Fibroblast of lung (primary cell): ENCODE results near the gene MAP2K5. TPM values are rescaled to one million over a fixed set of nuclear protein-coding genes. Genes with fewer than 3 reads are reported as not detected.
A peak's percentile ranks its signal among the peaks of the same experiment; 100 is the strongest.

Source experiments
- DNase-seq, 2 donors: peaks; one replicate each; pipeline versions ENCODE4 v3.0.0 to v3.0.0-alpha.2; 2010; ENCODE audit warnings: low read depth in 2 of 2
- H2AFZ ChIP-seq: 2 replicates; pipeline ENCODE4 v1.5.1; 2012; ENCODE audit warnings: low read length, control low read depth, inconsistent platforms
- H3K27ac ChIP-seq: 2 replicates; pipeline ENCODE4 v1.5.1; 2011; ENCODE audit warnings: low read length, control low read depth; ENCODE audit not compliant: insufficient read depth
- H3K27me3 ChIP-seq: 2 replicates; pipeline ENCODE4 v1.5.1; 2011; ENCODE audit warnings: mild to moderate bottlenecking, low read length; ENCODE audit not compliant: control insufficient read depth, insufficient read depth
- H3K36me3 ChIP-seq: 2 replicates; pipeline ENCODE4 v1.5.1; 2011; ENCODE audit warnings: low read length; ENCODE audit not compliant: control insufficient read depth, insufficient read depth
- H3K4me1 ChIP-seq: 2 replicates; pipeline ENCODE4 v1.5.1; 2011; ENCODE audit warnings: low read length; ENCODE audit not compliant: control insufficient read depth, insufficient read depth; ENCODE audit errors: extremely low read depth
- H3K4me2 ChIP-seq: 2 replicates; pipeline ENCODE4 v1.5.1; 2011; ENCODE audit warnings: low read length, control low read depth; ENCODE audit not compliant: insufficient read depth; ENCODE audit errors: extremely low read depth
- H3K4me3 ChIP-seq, 4 experiments: fragments of 200-600 bp in 1 of 4; sonication (generic) in 1 of 4; replicated peaks in 1 of 4; 2 replicates each; pipeline ENCODE4 v1.5.1; 2011 to 2016; ENCODE audit warnings: low read length in 4 of 4, low read depth in 3 of 4, mild to moderate bottlenecking in 3 of 4, control low read depth in 2 of 4, inconsistent platforms in 1 of 4, mixed read lengths in 1 of 4; ENCODE audit not compliant: insufficient read depth in 1 of 4; ENCODE audit errors: control extremely low read depth in 1 of 4
- H3K79me2 ChIP-seq: 2 replicates; pipeline ENCODE4 v1.5.1; 2012; ENCODE audit warnings: mild to moderate bottlenecking, low read length, inconsistent platforms; ENCODE audit not compliant: control insufficient read depth, insufficient read depth
- H3K9ac ChIP-seq: 2 replicates; pipeline ENCODE4 v1.5.1; 2011; ENCODE audit warnings: mild to moderate bottlenecking, low read length, control low read depth; ENCODE audit not compliant: insufficient read depth
- H3K9me3 ChIP-seq: 2 replicates; pipeline ENCODE4 v1.5.1; 2012; ENCODE audit warnings: low read depth, low read length; ENCODE audit not compliant: control insufficient read depth, insufficient read depth
- H4K20me1 ChIP-seq: 2 replicates; pipeline ENCODE4 v1.5.1; 2011; ENCODE audit warnings: low read length; ENCODE audit not compliant: control insufficient read depth, insufficient read depth; ENCODE audit errors: extremely low read depth
- CTCF ChIP-seq, 2 donors: IDR thresholded peaks in 1 of 2; conservative IDR thresholded peaks in 1 of 2; 1 replicate in 1 of 2; 2 replicates in 1 of 2; pipeline ENCODE4 v1.5.1; 2011 to 2012; ENCODE audit warnings: low read length in 2 of 2, control low read depth in 1 of 2, inconsistent platforms in 1 of 2, low read depth in 1 of 2, mild to moderate bottlenecking in 1 of 2
- EZH2 ChIP-seq: IDR thresholded peaks from 2 replicates; pipeline ENCODE4 v1.5.1; 2012; ENCODE audit warnings: low read length, control low read depth, mild to moderate bottlenecking; ENCODE audit errors: missing control alignments
- polyA plus RNA-seq, 2 donors: library from polyadenylated mRNA; depleted of rRNA in 1 of 2; stranded (reverse) in 1 of 2; unstranded in 1 of 2; fragments of >200 nt; gene quantifications; 2 replicates each; pipeline ENCODE4 v1.2.1, GENCODE V29; 2011 to 2012; ENCODE audit warnings: missing spikeins in 1 of 2
- total RNA-seq: library from RNA; depleted of rRNA; stranded (reverse); fragments of >200 nt; gene quantifications from 2 replicates; pipeline ENCODE4 v1.2.1, GENCODE V29; 2014

The MAP2K5 gene
- total and polyA plus RNA-seq, 2 donors (not counting 1 experiment from before 2014, with no cell fraction given): 5.7 to 10.2 TPM

GRCh38 chr15:67828278-67828968 is 285.9 kb downstream of the MAP2K5 start:
- Histone ChIP-seq H3K27ac (no peak overlapping the region), H3K4me3 (no peak overlapping the region), H3K79me2 (no peaks in the 10 kb centered on the region), H3K4me1 (peaks cover 1% of the 10 kb centered on the region), H3K36me3 (no peaks in the 10 kb centered on the region), H3K9me3 (no peaks in the 10 kb centered on the region), H3K9ac (no peak overlapping the region), H4K20me1 (no peaks in the 10 kb centered on the region), H3K27me3 (peaks cover 88% of the 10 kb centered on the region), H2AFZ (no peak overlapping the region), H3K4me2 (no peak overlapping the region)
- TF ChIP-seq CTCF (conservative IDR thresholded peaks at IDR 0.05 in 1 of 2, IDR thresholded peaks at IDR 0.05 in 1 of 2; ENCODE audit: low read depth in 1 of 2, low read length in 2 of 2) (no peak), EZH2 (peak; percentile 95)
- DNase-seq: no peak

GRCh38 chr15:67828969-67829646 is 286.6 kb downstream of the MAP2K5 start:
- H3K79me2 ChIP-seq: no peaks in the 10 kb centered on the region
- H3K4me2 ChIP-seq: no peak overlapping the region
- no peaks in the 10 kb centered on the region for H3K36me3 ChIP-seq
- H3K4me1 ChIP-seq: peaks cover 4% of the 10 kb centered on the region
- no peak overlapping the region for H3K4me3 ChIP-seq
- no peaks in the 10 kb centered on the region for H3K9me3 ChIP-seq
- no peak overlapping the region for H2AFZ ChIP-seq
- no peaks in the 10 kb centered on the region for H4K20me1 ChIP-seq
- H3K9ac ChIP-seq: no peak overlapping the region
- H3K27me3 ChIP-seq: peaks cover 88% of the 10 kb centered on the region
- DNase-seq: no peak
- H3K27ac ChIP-seq: no peak overlapping the region
- TF ChIP-seq EZH2 (peak; percentile 95), CTCF (conservative IDR thresholded peaks at IDR 0.05 in 1 of 2, IDR thresholded peaks at IDR 0.05 in 1 of 2; ENCODE audit: low read depth in 1 of 2, low read length in 2 of 2) (no peak)

- H3K4me3 ChIP-seq: no peak overlapping the region
- H2AFZ ChIP-seq: no peak overlapping the region
- TF ChIP-seq CTCF (conservative IDR thresholded peaks at IDR 0.05 in 1 of 2, IDR thresholded peaks at IDR 0.05 in 1 of 2; ENCODE audit: low read depth in 1 of 2, low read length in 2 of 2) (no peak), EZH2 (peak; percentile 75)
- no peaks in the 10 kb centered on the region for H4K20me1 ChIP-seq
- peaks cover 4% of the 10 kb centered on the region for H3K4me1 ChIP-seq
- H3K36me3 ChIP-seq: no peaks in the 10 kb centered on the region
- H3K4me2 ChIP-seq: no peak overlapping the region
- peaks cover 87% of the 10 kb centered on the region for H3K27me3 ChIP-seq
- H3K9me3 ChIP-seq: no peaks in the 10 kb centered on the region
- no peak overlapping the region for H3K27ac ChIP-seq
- no peak for DNase-seq
- H3K79me2 ChIP-seq: no peaks in the 10 kb centered on the region
- H3K9ac ChIP-seq: no peak overlapping the region
Observed at GRCh38 chr15:67829647-67830504, 287.4 kb downstream of the MAP2K5 start.
